ENCODE results near the gene RBM8A.

Gene RBM8A

GRCh38 chr1:145901312-145902021 is 25.8 kb downstream of the RBM8A start:
- TF ChIP-seq YY1 (IDR thresholded peaks at IDR 0.05; ENCODE audit: low read depth) (no peak), MAX (IDR thresholded peaks at IDR 0.05) (no peak), ZBTB7A (IDR thresholded peaks at IDR 0.05; ENCODE audit: low read depth) (no peak), TCF12 (IDR thresholded peaks at IDR 0.05; ENCODE audit: low read depth) (no peak), CREB1 (IDR thresholded peaks at IDR 0.05; ENCODE audit: low read depth) (no peak), REST (IDR thresholded peaks at IDR 0.05; ENCODE audit: low read depth) (no peak), FOXM1 (IDR thresholded peaks at IDR 0.05; ENCODE audit: borderline replicate concordance, low read depth) (no peak), RAD21 (IDR thresholded peaks at IDR 0.05; ENCODE audit: low read depth) (no peak), TEAD4 (IDR thresholded peaks at IDR 0.05) (no peak), EP300 (IDR thresholded peaks at IDR 0.05; ENCODE audit: borderline replicate concordance) (no peak), EGR1 (IDR thresholded peaks at IDR 0.05) (no peak), USF1 (IDR thresholded peaks at IDR 0.05) (no peak), CEBPB (IDR thresholded peaks at IDR 0.05) (no peak), TAF1 (IDR thresholded peaks at IDR 0.05; ENCODE audit: low read depth) (no peak), NFIC (IDR thresholded peaks at IDR 0.05) (no peak)

- TF ChIP-seq ZBTB7A (IDR thresholded peaks at IDR 0.05; ENCODE audit: low read depth) (no peak), USF1 (IDR thresholded peaks at IDR 0.05) (no peak), CEBPB (IDR thresholded peaks at IDR 0.05) (no peak), CREB1 (IDR thresholded peaks at IDR 0.05; ENCODE audit: low read depth) (no peak), EGR1 (IDR thresholded peaks at IDR 0.05) (no peak), REST (IDR thresholded peaks at IDR 0.05; ENCODE audit: low read depth) (no peak), RAD21 (IDR thresholded peaks at IDR 0.05; ENCODE audit: low read depth) (no peak), TCF12 (IDR thresholded peaks at IDR 0.05; ENCODE audit: low read depth) (no peak), NFIC (IDR thresholded peaks at IDR 0.05) (no peak), TAF1 (IDR thresholded peaks at IDR 0.05; ENCODE audit: low read depth) (no peak), YY1 (IDR thresholded peaks at IDR 0.05; ENCODE audit: low read depth) (no peak), EP300 (IDR thresholded peaks at IDR 0.05; ENCODE audit: borderline replicate concordance) (no peak), TEAD4 (IDR thresholded peaks at IDR 0.05) (no peak), MAX (IDR thresholded peaks at IDR 0.05) (no peak), FOXM1 (IDR thresholded peaks at IDR 0.05; ENCODE audit: borderline replicate concordance, low read depth) (no peak)
Observed at GRCh38 chr1:145898756-145899155, 28.5 kb downstream of the RBM8A start.

GRCh38 chr1:145897969-145898368 is 29.3 kb downstream of the RBM8A start:
- TF ChIP-seq EGR1 (IDR thresholded peaks at IDR 0.05) (no peak), TCF12 (IDR thresholded peaks at IDR 0.05; ENCODE audit: low read depth) (no peak), REST (IDR thresholded peaks at IDR 0.05; ENCODE audit: low read depth) (no peak), RAD21 (IDR thresholded peaks at IDR 0.05; ENCODE audit: low read depth) (no peak), CEBPB (IDR thresholded peaks at IDR 0.05) (no peak), TEAD4 (IDR thresholded peaks at IDR 0.05) (no peak), FOXM1 (IDR thresholded peaks at IDR 0.05; ENCODE audit: borderline replicate concordance, low read depth) (no peak), TAF1 (IDR thresholded peaks at IDR 0.05; ENCODE audit: low read depth) (no peak), NFIC (IDR thresholded peaks at IDR 0.05) (no peak), USF1 (IDR thresholded peaks at IDR 0.05) (no peak), ZBTB7A (IDR thresholded peaks at IDR 0.05; ENCODE audit: low read depth) (no peak)
